Suprapubic skin (tissue), 3 donors: ENCODE measurements around the gene GOLGA6A.

Source experiments
- POLR2AphosphoS5 ChIP-seq, 3 donors: sonication (generic); formaldehyde crosslinking; IDR thresholded peaks; one replicate each; pipeline ENCODE4 v1.6.1; 2017; ENCODE audit warnings: antibody characterized with exemption in 3 of 3
- TF ChIP-seq, protein P1 (sequence below), 2 donors: fragments of 200-600 bp in 1 of 2; fragments of 450-650 bp in 1 of 2; sonication (generic) in 1 of 2; IDR thresholded peaks; one replicate each; pipeline ENCODE4 v1.5.1; 2016 to 2019; ENCODE audit warnings: antibody characterized with exemption in 2 of 2, mild to moderate bottlenecking in 1 of 2, moderate library complexity in 1 of 2

DNA sequence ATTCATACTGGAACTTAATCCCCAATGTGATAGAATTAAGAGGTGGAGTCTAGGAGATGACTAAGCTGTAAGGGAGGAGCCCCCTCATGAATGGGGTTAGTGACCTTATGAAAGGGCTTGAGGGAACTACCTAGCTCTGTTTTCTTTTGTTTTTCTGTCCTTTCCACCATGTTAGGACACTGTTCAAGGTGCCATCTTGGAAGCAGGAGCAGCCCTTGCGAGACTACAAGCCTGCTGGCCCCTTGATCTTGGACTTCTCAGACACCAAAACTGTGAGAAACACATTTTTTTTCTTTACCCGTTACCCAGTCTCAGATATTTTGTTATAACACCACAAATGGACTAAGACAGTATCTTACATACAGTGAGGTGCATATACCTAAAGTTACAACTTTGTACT is 26.5 kb downstream of the GOLGA6A start:
- TF ChIP-seq POLR2AphosphoS5 (IDR thresholded peaks at IDR 0.05) = no peak
- TF ChIP-seq, protein P1, sequence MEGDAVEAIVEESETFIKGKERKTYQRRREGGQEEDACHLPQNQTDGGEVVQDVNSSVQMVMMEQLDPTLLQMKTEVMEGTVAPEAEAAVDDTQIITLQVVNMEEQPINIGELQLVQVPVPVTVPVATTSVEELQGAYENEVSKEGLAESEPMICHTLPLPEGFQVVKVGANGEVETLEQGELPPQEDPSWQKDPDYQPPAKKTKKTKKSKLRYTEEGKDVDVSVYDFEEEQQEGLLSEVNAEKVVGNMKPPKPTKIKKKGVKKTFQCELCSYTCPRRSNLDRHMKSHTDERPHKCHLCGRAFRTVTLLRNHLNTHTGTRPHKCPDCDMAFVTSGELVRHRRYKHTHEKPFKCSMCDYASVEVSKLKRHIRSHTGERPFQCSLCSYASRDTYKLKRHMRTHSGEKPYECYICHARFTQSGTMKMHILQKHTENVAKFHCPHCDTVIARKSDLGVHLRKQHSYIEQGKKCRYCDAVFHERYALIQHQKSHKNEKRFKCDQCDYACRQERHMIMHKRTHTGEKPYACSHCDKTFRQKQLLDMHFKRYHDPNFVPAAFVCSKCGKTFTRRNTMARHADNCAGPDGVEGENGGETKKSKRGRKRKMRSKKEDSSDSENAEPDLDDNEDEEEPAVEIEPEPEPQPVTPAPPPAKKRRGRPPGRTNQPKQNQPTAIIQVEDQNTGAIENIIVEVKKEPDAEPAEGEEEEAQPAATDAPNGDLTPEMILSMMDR (IDR thresholded peaks at IDR 0.05) = no peak
